SK-N-SH treated with all-trans-retinoic acid at 6 μM for 48 hours (cell line): ENCODE measurements around the gene TOM1.
A peak's percentile ranks its signal among the peaks of the same experiment; 100 is the strongest.

Source experiments
- ATAC-seq: fragments of 200-7000 bp; cut with Tn5 transposase; 3 replicates; pipeline ENCODE4 v1.9.1; 2020; ENCODE audit warnings: mild to moderate bottlenecking, moderate library complexity
- BACH2 ChIP-seq: fragments of 250-450 bp; sonication (Bioruptor Pico); IDR thresholded peaks from 2 replicates; pipeline ENCODE4 v1.9.0; 2021; ENCODE audit warnings: mild to moderate bottlenecking, borderline replicate concordance
- CSDC2 ChIP-seq: fragments of 250-450 bp; sonication (Bioruptor Pico); IDR thresholded peaks from 2 replicates; pipeline ENCODE4 v1.5.0; 2020; ENCODE audit warnings: mild to moderate bottlenecking, moderate library complexity
- ESRRG ChIP-seq: fragments of 250-450 bp; sonication (Bioruptor Pico); IDR thresholded peaks from 2 replicates; pipeline ENCODE4 v1.6.1; 2021; ENCODE audit warnings: mild to moderate bottlenecking
- GLIS3 ChIP-seq: fragments of 250-450 bp; sonication (Bioruptor Pico); IDR thresholded peaks from 2 replicates; pipeline ENCODE4 v1.5.0; 2020; ENCODE audit warnings: mild to moderate bottlenecking, moderate library complexity
- OSR1 ChIP-seq: fragments of 250-450 bp; sonication (Bioruptor Pico); IDR thresholded peaks from 2 replicates; pipeline ENCODE4 v1.8.0; 2022; ENCODE audit warnings: moderate library complexity, mild to moderate bottlenecking, inconsistent platforms
- POU6F1 ChIP-seq: fragments of 250-450 bp; sonication (Bioruptor Pico); IDR thresholded peaks from 2 replicates; pipeline ENCODE4 v1.8.0; 2021; ENCODE audit warnings: low read depth, mild to moderate bottlenecking, moderate library complexity, borderline replicate concordance
- PPARA ChIP-seq: fragments of 250-450 bp; sonication (Bioruptor Pico); IDR thresholded peaks from 2 replicates; pipeline ENCODE4 v1.5.0; 2020; ENCODE audit warnings: mild to moderate bottlenecking, borderline replicate concordance
- RARB ChIP-seq: fragments of 250-450 bp; sonication (Bioruptor Pico); IDR thresholded peaks from 2 replicates; pipeline ENCODE4 v1.8.0; 2021; ENCODE audit warnings: mild to moderate bottlenecking, moderate library complexity
- SNAI2 ChIP-seq: fragments of 250-450 bp; sonication (Bioruptor Pico); IDR thresholded peaks from 2 replicates; pipeline ENCODE4 v1.5.0; 2020; ENCODE audit warnings: mild to moderate bottlenecking, moderate library complexity
- TCF4 ChIP-seq: fragments of 250-450 bp; sonication (Bioruptor Pico); IDR thresholded peaks from 2 replicates; pipeline ENCODE4 v1.8.0; 2021; ENCODE audit warnings: mild to moderate bottlenecking, moderate library complexity, borderline replicate concordance
- TOX ChIP-seq: fragments of 250-450 bp; sonication (Bioruptor Pico); IDR thresholded peaks from 2 replicates; pipeline ENCODE4 v1.8.0; 2021; ENCODE audit warnings: mild to moderate bottlenecking, moderate library complexity, borderline replicate concordance
- ZC3H10 ChIP-seq: fragments of 250-450 bp; sonication (Bioruptor Pico); IDR thresholded peaks from 2 replicates; pipeline ENCODE4 v1.5.1; 2021; ENCODE audit warnings: mild to moderate bottlenecking, moderate library complexity
- ZFP3 ChIP-seq: fragments of 250-450 bp; sonication (Bioruptor Pico); IDR thresholded peaks from 2 replicates; pipeline ENCODE4 v1.5.0; 2020; ENCODE audit warnings: mild to moderate bottlenecking, moderate library complexity
- ZFP30 ChIP-seq: fragments of 450-650 bp; formaldehyde crosslinking; IDR thresholded peaks from 2 replicates; pipeline ENCODE4 v1.5.0; 2022; ENCODE audit warnings: mild to moderate bottlenecking, moderate library complexity
- ZNF8 ChIP-seq: fragments of 450-650 bp; formaldehyde crosslinking; IDR thresholded peaks from 2 replicates; pipeline ENCODE4 v1.5.0; 2020; ENCODE audit warnings: mild to moderate bottlenecking, moderate library complexity
- TF ChIP-seq, protein P1 (sequence below): fragments of 250-450 bp; sonication (Bioruptor Pico); IDR thresholded peaks from 2 replicates; pipeline ENCODE4 v1.5.1; 2021; ENCODE audit warnings: mild to moderate bottlenecking, moderate library complexity
- TF ChIP-seq, protein P2 (sequence below): fragments of 250-450 bp; sonication (Bioruptor Pico); IDR thresholded peaks from 2 replicates; pipeline ENCODE4 v1.8.0; 2020; ENCODE audit warnings: mild to moderate bottlenecking, moderate library complexity, borderline replicate concordance
- TF ChIP-seq, protein P3 (sequence below): fragments of 250-450 bp; sonication (Bioruptor Pico); IDR thresholded peaks from 2 replicates; pipeline ENCODE4 v1.5.1; 2020; ENCODE audit warnings: low read depth, mild to moderate bottlenecking, moderate library complexity

TOM1 gene

GRCh38 chr22:35357883-35358621 is 58.4 kb downstream of the TOM1 start:
- peak; percentile 25 for ATAC-seq
- TF ChIP-seq, protein P1, sequence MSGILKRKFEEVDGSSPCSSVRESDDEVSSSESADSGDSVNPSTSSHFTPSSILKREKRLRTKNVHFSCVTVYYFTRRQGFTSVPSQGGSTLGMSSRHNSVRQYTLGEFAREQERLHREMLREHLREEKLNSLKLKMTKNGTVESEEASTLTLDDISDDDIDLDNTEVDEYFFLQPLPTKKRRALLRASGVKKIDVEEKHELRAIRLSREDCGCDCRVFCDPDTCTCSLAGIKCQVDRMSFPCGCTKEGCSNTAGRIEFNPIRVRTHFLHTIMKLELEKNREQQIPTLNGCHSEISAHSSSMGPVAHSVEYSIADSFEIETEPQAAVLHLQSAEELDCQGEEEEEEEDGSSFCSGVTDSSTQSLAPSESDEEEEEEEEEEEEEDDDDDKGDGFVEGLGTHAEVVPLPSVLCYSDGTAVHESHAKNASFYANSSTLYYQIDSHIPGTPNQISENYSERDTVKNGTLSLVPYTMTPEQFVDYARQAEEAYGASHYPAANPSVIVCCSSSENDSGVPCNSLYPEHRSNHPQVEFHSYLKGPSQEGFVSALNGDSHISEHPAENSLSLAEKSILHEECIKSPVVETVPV (CRISPR knock-in tag): no peak
- no peak for TF ChIP-seq ZC3H10 (CRISPR knock-in tag)
- no peak for TF ChIP-seq SNAI2 (CRISPR knock-in tag)
- no peak for TF ChIP-seq ZFP3 (CRISPR knock-in tag)
- no peak for TF ChIP-seq POU6F1 (CRISPR knock-in tag)
- TF ChIP-seq ZFP30 (CRISPR knock-in tag): no peak
- no peak for TF ChIP-seq TCF4
- TF ChIP-seq RARB (CRISPR knock-in tag): no peak
- TF ChIP-seq TOX (CRISPR knock-in tag): no peak
- TF ChIP-seq BACH2 (CRISPR knock-in tag): no peak

DNA sequence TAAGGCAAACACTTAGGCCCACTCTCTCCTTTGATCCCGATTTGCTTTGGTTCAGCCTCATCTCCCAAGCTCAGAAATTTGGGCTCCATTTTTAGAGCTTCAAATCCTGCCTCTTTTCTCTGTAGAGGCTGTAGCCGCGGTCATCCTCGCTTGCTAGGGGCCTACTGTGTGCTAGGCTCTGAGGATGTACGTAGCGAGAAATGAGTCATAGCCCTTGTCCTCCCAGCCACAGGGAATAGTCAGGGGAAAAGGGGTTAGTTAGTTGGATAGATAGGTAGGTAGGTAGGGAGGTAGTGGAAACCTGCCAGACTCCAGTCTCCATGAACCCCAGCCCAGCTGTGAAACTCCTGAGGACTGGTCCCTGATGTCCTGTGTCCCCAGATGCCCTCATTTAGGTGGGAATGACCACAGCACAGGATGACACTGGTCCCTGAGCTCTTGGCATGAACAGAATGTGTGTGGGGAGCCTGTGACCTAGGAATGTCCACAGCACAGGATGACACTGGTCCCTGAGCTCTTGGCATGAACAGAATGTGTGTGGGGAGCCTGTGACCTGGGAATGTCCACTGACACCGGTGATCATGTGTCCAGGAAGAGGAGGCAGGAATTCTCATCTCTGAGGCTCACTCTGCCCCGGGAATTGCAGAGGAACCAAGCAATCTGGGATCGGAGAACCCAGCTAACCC is 59.8 kb downstream of the TOM1 start:
- no peak for ATAC-seq
- TF ChIP-seq, protein P1 (CRISPR knock-in tag): no peak
- TF ChIP-seq ZC3H10 (CRISPR knock-in tag) (no peak), PPARA (CRISPR knock-in tag) (no peak), ZNF8 (CRISPR knock-in tag) (no peak), ESRRG (CRISPR knock-in tag) (no peak), GLIS3 (no peak), ZFP3 (CRISPR knock-in tag) (no peak), SNAI2 (CRISPR knock-in tag) (no peak), CSDC2 (no peak), RARB (CRISPR knock-in tag) (no peak), TCF4 (no peak)

DNA sequence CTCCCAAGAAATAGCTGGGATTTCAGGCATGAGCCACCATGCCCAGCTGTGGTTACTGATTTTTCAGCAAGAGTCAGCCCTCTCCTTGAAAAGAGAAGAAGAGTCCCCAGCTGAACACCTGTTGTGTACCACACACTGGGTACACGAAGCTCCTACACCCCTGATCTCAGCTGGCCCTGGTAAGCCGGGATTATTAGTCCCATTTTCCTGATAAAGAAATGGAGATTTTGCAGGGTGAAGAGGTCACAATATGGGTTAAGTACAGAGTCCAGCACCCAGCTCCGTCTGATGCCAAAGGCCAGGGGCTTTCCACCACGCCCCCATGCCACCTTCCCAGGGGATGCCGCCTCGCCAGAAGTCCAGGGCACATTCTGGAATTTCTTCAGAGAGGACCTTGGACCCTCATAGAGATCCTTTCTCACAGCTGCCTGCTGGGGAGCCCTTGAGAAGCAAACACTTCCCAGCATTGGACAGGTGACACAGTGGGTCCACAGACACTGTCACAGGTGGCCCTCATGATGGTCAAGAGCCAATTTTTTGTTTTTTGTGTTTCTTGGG is 61.4 kb downstream of the TOM1 start:
- TF ChIP-seq OSR1 (CRISPR knock-in tag) (no peak), TOX (CRISPR knock-in tag) (no peak), CSDC2 (no peak), ESRRG (CRISPR knock-in tag) (no peak), GLIS3 (no peak), TCF4 (no peak), POU6F1 (CRISPR knock-in tag) (no peak), BACH2 (CRISPR knock-in tag) (no peak), ZC3H10 (CRISPR knock-in tag) (no peak)
- TF ChIP-seq, protein P2, sequence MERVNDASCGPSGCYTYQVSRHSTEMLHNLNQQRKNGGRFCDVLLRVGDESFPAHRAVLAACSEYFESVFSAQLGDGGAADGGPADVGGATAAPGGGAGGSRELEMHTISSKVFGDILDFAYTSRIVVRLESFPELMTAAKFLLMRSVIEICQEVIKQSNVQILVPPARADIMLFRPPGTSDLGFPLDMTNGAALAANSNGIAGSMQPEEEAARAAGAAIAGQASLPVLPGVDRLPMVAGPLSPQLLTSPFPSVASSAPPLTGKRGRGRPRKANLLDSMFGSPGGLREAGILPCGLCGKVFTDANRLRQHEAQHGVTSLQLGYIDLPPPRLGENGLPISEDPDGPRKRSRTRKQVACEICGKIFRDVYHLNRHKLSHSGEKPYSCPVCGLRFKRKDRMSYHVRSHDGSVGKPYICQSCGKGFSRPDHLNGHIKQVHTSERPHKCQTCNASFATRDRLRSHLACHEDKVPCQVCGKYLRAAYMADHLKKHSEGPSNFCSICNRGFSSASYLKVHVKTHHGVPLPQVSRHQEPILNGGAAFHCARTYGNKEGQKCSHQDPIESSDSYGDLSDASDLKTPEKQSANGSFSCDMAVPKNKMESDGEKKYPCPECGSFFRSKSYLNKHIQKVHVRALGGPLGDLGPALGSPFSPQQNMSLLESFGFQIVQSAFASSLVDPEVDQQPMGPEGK: no peak
- TF ChIP-seq, protein P3, sequence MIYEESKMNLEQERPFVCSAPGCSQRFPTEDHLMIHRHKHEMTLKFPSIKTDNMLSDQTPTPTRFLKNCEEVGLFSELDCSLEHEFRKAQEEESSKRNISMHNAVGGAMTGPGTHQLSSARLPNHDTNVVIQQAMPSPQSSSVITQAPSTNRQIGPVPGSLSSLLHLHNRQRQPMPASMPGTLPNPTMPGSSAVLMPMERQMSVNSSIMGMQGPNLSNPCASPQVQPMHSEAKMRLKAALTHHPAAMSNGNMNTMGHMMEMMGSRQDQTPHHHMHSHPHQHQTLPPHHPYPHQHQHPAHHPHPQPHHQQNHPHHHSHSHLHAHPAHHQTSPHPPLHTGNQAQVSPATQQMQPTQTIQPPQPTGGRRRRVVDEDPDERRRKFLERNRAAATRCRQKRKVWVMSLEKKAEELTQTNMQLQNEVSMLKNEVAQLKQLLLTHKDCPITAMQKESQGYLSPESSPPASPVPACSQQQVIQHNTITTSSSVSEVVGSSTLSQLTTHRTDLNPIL (CRISPR knock-in tag): no peak
- TF ChIP-seq, protein P1 (CRISPR knock-in tag): no peak
- no peak for ATAC-seq
